ENCODE measurements around the gene CCDC13.

GRCh38 chr3:42780398-42780797, 7.3 kb upstream of the CCDC13 start:
- no peak for TF ChIP-seq REST (IDR thresholded peaks at IDR 0.05; ENCODE audit: low read depth)
- no peak for TF ChIP-seq MAX (IDR thresholded peaks at IDR 0.05)
- TF ChIP-seq SP1 (IDR thresholded peaks at IDR 0.05; ENCODE audit: low read depth): no peak
- no peak for TF ChIP-seq POLR2A (IDR thresholded peaks at IDR 0.05; ENCODE audit: borderline replicate concordance, extremely low read depth, insufficient read depth, insufficient read length)
- TF ChIP-seq YY1 (IDR thresholded peaks at IDR 0.05; ENCODE audit: extremely low read depth, insufficient replicate concordance, low read depth, low read length): no peak
- TF ChIP-seq CTCF (IDR thresholded peaks at IDR 0.05 in 2 of 3, conservative IDR thresholded peaks at IDR 0.05 in 1 of 3; ENCODE audit: borderline replicate concordance in 1 of 3, insufficient read depth in 1 of 3, low read depth in 2 of 3, low read length in 2 of 3): no peak
- TF ChIP-seq RAD21 (IDR thresholded peaks at IDR 0.05; ENCODE audit: low read depth): no peak
- no peak for TF ChIP-seq POLR2AphosphoS5 (IDR thresholded peaks at IDR 0.05; ENCODE audit: low read depth, low read length)
- TF ChIP-seq EZH2phosphoT487 (IDR thresholded peaks at IDR 0.05; ENCODE audit: borderline replicate concordance): no peak
- no peak for TF ChIP-seq TCF7L2 (IDR thresholded peaks at IDR 0.05; ENCODE audit: borderline replicate concordance, extremely low read depth, insufficient read depth, insufficient read length)
- no peak for TF ChIP-seq CEBPB (IDR thresholded peaks at IDR 0.05; ENCODE audit: low read depth)
- no peak for TF ChIP-seq CBX3 (IDR thresholded peaks at IDR 0.05; ENCODE audit: low read depth)
- no peak for TF ChIP-seq SIN3A (IDR thresholded peaks at IDR 0.05; ENCODE audit: low read depth)

Measured in HCT116 (cell line).